LNCaP clone FGC (cell line): ENCODE measurements around the gene PXDC1.
"Not testable (repeated sequence)": the region's sequence is repeated elsewhere in the genome, so short reads cannot be mapped to it uniquely, and the experiment has no call there.

Experiments used
- DNase-seq: peaks from one replicate; pipeline ENCODE4 v3.0.0-alpha.2; 2011; ENCODE audit warnings: low read depth
- H3K4me3 ChIP-seq: 2 replicates; pipeline ENCODE4 v1.5.1; 2011; ENCODE audit warnings: mild to moderate bottlenecking, low read depth, low read length, control low read depth
- TF ChIP-seq, protein P1 (sequence below): IDR thresholded peaks from 2 replicates; pipeline ENCODE4 v1.5.1; 2012; ENCODE audit warnings: mild to moderate bottlenecking; ENCODE audit not compliant: control insufficient read depth, insufficient read depth; ENCODE audit errors: extremely low read depth

The PXDC1 gene

DNA sequence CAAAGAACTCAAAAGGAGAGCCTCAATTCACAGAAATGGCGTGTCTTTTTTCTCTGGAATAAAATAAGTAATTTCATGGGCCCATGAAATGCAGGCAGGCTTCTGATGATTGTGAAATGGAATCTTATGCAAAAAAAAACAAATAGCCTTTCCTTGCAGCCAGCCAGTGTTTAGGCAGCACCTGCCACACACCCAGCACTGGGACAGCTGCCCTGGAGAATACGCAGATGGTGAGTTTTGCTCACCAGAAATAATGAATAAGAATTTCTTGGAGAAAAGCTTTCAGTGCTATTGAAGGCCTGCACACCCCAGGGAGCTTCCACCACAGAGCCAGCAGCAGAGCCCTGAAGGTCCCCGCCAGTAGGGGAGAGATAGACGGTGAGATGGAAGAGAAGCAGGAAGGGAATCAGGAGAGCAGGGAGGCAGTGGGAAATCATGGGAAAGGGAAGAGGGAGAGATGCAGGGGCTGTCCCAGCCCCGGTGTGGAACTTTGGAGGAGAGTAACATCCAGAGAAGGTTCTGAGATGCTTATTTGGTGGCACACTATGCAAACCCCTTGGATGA is 54.9 kb downstream of the PXDC1 start:
- no peak overlapping the region for H3K4me3 ChIP-seq
- TF ChIP-seq, protein P1, sequence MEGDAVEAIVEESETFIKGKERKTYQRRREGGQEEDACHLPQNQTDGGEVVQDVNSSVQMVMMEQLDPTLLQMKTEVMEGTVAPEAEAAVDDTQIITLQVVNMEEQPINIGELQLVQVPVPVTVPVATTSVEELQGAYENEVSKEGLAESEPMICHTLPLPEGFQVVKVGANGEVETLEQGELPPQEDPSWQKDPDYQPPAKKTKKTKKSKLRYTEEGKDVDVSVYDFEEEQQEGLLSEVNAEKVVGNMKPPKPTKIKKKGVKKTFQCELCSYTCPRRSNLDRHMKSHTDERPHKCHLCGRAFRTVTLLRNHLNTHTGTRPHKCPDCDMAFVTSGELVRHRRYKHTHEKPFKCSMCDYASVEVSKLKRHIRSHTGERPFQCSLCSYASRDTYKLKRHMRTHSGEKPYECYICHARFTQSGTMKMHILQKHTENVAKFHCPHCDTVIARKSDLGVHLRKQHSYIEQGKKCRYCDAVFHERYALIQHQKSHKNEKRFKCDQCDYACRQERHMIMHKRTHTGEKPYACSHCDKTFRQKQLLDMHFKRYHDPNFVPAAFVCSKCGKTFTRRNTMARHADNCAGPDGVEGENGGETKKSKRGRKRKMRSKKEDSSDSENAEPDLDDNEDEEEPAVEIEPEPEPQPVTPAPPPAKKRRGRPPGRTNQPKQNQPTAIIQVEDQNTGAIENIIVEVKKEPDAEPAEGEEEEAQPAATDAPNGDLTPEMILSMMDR = no peak
- DNase-seq = no peak

DNA sequence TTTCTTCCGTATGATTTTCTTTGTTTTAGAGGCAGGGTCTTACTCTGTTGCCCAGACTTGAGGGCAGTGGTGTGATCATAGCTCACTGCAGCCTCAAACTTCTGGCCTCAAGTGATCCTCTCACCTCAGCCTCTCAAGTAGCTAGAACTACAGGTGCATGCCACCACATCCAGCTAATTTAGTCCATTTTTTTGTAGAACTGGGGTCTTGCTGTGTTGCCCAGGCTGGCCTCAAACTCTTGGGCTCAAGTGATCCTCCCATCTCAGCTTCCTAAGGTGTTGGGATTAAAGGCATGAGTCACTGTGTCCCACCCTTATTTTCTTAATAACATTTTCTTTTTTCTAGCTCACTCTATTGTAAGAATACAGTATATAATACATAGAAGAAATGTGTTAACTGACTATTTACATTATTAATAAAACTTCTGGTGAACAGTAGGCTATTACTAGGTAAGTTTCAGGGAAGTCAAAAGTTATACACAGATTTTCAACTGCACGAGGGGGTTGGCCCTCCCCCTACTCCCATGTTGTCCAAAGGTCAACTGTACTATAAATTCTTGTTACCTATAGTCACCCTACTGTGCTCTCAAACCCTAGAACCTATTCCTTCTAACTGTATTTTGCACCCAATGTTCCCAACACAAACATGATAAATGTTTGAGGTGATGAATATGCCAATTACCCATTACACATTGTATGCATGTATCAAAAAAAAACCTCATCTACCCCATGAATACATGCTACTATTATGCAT is 56.3 kb downstream of the PXDC1 start:
- no peak overlapping the region for H3K4me3 ChIP-seq
- no peak for DNase-seq
- TF ChIP-seq, protein P1 = no peak

DNA sequence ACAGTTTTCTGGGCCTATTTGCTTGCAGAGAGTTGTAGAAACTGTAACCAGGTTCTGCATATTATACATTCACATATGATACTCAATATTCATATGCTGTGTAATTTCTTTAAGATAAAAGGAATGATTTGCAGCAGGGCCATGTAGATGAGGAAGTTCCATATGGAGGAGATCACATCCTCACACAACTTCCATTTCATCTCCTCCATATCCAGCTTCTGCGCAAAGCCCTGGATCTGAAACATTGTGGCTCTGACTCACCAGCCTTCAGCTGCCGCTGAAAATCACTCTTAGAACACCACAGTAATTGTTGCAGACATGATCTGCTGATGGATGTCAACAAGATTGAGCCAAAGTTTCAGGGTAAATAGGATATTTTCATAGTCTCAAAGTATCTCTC is 57.7 kb downstream of the PXDC1 start:
- H3K4me3 ChIP-seq = no peak overlapping the region
- no peak for DNase-seq
- TF ChIP-seq, protein P1 = no peak

DNA sequence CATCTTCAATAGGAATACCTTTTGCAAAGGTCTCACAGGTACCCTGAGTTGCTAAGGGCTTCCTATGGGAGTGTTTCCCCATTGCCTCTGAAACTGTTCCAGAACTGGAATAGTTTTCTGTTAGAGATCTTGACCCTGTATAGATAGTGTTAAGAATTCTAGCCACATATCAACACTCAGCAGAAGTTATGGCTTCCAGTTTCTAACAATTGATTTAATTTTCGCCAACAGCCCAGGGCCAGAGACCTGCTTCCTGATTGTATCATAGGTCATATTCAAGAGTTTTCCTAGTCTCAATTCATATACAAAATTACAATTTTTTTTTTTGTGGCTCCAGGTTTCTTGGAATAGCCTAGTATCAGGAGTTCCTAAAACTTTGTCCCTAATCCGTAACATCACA is 61.0 kb downstream of the PXDC1 start:
- H3K4me3 ChIP-seq = no peak overlapping the region
- no peak for DNase-seq
- TF ChIP-seq, protein P1 = no peak

DNA sequence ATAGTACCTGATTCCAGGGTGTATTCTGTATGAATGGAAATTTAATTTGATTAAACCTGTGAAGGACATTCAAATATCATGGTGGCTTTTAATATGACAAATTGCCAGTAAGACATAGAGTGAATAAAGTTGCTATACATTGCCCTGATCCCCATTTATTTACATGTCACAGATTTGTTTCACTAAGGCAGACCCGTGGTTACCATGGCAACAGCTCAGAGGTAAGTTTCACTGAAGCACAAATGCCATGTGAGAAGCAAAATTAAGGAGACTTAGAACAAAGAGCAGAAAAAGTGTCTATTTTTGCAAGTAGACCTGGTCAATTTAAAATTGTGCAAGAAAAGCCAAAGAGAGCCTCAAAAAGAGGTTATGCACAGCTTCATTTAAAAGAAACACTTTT is 63.7 kb downstream of the PXDC1 start:
- H3K4me3 ChIP-seq = no peak overlapping the region
- DNase-seq = no peak
- TF ChIP-seq, protein P1 = no peak

DNA sequence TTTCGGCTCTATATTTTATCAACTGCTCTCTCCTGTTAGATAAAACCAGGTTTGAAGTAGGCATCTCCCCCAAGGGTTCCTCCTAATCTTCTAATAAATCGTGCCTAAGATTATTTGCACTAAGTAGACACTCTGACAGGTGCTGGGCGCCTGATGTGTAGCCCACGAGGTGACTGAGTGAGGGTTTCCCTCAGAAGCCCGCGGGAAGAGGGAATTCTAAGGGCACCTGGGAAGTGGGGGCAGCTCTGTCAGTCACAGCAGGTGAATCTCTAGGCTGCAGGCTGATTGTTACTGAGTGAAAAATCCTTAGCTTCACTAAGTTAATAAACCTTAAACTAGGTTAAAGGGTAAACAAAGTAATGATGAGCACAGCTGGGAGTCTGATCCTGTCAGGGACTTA is 68.2 kb downstream of the PXDC1 start:
- no peak overlapping the region for H3K4me3 ChIP-seq
- TF ChIP-seq, protein P1 = no peak
- DNase-seq = no peak

DNA sequence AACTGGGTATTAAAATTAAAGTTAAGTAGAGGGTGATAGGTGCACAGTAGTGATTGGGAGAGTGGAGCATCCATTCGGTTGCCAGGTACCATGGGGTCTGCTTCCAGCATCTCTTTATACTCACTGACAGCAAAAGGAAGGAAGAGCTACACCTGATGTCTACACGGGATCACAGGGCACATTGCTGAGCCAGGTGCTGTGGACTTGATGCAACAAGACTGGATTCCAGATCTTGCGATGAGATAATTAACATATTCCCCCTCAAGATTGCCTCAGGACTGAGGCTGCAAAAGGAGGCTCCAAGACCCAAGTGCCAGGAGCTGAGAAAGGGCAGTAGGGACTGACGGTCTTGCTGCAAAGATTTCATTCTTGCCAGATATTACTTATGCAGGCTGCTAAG is 72.6 kb downstream of the PXDC1 start:
- no peak for DNase-seq

DNA sequence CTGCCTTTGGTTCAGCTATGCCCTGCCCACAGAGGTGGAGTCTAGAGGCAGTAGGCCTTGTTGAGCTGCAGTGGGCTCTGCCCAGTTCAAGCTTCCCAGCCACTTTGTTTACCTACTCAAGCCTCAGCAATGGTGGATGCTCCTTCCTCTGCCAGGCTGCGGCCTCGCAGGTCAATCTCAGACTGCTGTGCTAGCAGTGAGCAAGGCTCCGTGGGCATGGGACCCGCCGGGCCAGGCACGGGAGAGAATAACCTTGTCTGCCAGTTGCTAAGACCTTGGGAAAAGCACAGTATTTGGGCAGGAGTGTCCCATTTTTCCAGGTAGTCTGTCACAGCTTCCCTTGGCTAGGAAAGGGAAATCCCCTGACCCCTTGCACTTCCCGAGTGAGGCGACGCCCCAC is 73.8 kb downstream of the PXDC1 start:
- DNase-seq, H3K4me3 ChIP-seq: not testable (repeated sequence)

More for the DNA sequence above, 72.6 kb downstream of the PXDC1 start:
- no peak overlapping the region for H3K4me3 ChIP-seq
- TF ChIP-seq, protein P1 = no peak

DNA sequence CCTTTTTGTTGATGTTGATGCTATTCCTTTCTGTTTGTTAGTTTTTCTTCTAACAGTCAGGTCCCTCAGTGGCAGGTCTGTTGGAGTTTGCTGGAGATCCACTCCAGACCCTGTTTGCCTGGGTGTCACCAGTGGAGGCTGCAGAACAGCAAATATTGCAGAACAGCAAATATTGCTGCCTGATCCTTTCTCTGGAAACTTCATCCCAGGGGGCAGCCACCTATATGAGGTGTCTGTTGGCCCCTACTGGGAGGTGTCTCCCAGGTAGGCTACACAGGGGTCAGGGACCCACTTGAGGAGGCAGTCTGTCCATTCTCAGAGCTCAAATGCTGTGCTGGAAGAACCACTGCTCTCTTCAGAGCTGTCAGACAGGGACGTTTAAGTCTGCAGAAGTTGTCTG is 74.2 kb downstream of the PXDC1 start:
- not testable (repeated sequence) for H3K4me3 ChIP-seq, DNase-seq
